H1 (cell line): ENCODE results near the gene PDE9A. TPM values are rescaled to one million over a fixed set of nuclear protein-coding genes. Genes with fewer than 3 reads are reported as not detected.

Experiments used
- CTCF ChIA-PET: fragments of 300-600 bp; sonication (Branson Sonifier 250); formaldehyde crosslinking; loops from one replicate; lab custom pipeline; 2021; ENCODE audit not compliant: partially characterized antibody; lab: Charles Lee
- POLR2A ChIA-PET: fragments of 300-600 bp; sonication (Branson Sonifier 250); formaldehyde crosslinking; loops from one replicate; lab custom pipeline; 2021; ENCODE audit warnings: inconsistent platforms; ENCODE audit not compliant: partially characterized antibody; lab: Charles Lee
- DNase-seq, 2 experiments: peaks; one replicate each; pipeline versions ENCODE4 v3.0.0 to v3.0.0-alpha.2; 2010 to 2022; ENCODE audit warnings: low spot score in 2 of 2, low read depth in 1 of 2, mixed read lengths in 1 of 2
- FAIRE-seq: peaks from 2 replicates; lab custom pipeline; 2011; peaks lifted over from hg19 to GRCh38; lab: Jason Lieb, UNC
- H2AFZ ChIP-seq: 2 replicates; pipeline ENCODE4 v1.8.1; 2012; ENCODE audit warnings: low read length, inconsistent platforms
- H2AK5ac ChIP-seq: 2 replicates; pipeline ENCODE4 v1.6.1; 2013; ENCODE audit warnings: low read depth, low read length
- H2BK120ac ChIP-seq: replicated peaks from 2 replicates; pipeline ENCODE3; 2013; ENCODE audit warnings: low read depth, low read length, inconsistent platforms
- H2BK12ac ChIP-seq: 2 replicates; pipeline ENCODE4 v1.6.1; 2013; ENCODE audit warnings: low read depth, low read length
- H2BK15ac ChIP-seq: 2 replicates; pipeline ENCODE4 v1.6.1; 2013; ENCODE audit warnings: low read length
- H2BK20ac ChIP-seq: 2 replicates; pipeline ENCODE4 v1.6.1; 2013; ENCODE audit warnings: low read length
- H2BK5ac ChIP-seq: 2 replicates; pipeline ENCODE4 v1.6.1; 2013; ENCODE audit warnings: low read depth, low read length
- H3K14ac ChIP-seq: 2 replicates; pipeline ENCODE4 v1.6.1; 2013; ENCODE audit warnings: inconsistent platforms; ENCODE audit not compliant: insufficient read length
- H3K18ac ChIP-seq: 2 replicates; pipeline ENCODE4 v1.6.1; 2013; ENCODE audit warnings: low read length; ENCODE audit errors: extremely low read depth
- H3K23ac ChIP-seq: 2 replicates; pipeline ENCODE4 v1.6.1; 2013; ENCODE audit warnings: inconsistent platforms; ENCODE audit not compliant: insufficient read length
- H3K23me2 ChIP-seq: 2 replicates; pipeline ENCODE4 v1.6.1; 2013; ENCODE audit warnings: low read depth, low read length
- H3K27ac ChIP-seq: 2 replicates; pipeline ENCODE4 v1.6.1; 2011; ENCODE audit warnings: low read depth, low read length, inconsistent platforms
- H3K27me3 ChIP-seq, 4 experiments: replicated peaks in 1 of 4; 1 replicate in 1 of 4; 2 replicates in 3 of 4; pipeline versions ENCODE4 v1.6.1 to v1.8.1; 2011 to 2013; ENCODE audit warnings: low read length in 3 of 4, mild to moderate bottlenecking in 3 of 4, inconsistent platforms in 2 of 4, mixed read lengths in 2 of 4, moderate library complexity in 1 of 4; ENCODE audit not compliant: control insufficient read depth in 3 of 4, insufficient read depth in 3 of 4; ENCODE audit errors: extremely low read depth in 1 of 4
- H3K36me3 ChIP-seq, 4 experiments: 2 replicates each; pipeline versions ENCODE4 v1.6.1 to v1.8.1; 2011 to 2013; ENCODE audit warnings: mild to moderate bottlenecking in 4 of 4, low read length in 3 of 4, moderate library complexity in 2 of 4, control low read depth in 1 of 4, inconsistent platforms in 1 of 4; ENCODE audit not compliant: insufficient read depth in 4 of 4, control insufficient read depth in 2 of 4
- H3K4ac ChIP-seq: replicated peaks from 2 replicates; pipeline ENCODE3; 2013; ENCODE audit warnings: low read length, low read depth, mixed read lengths, inconsistent platforms; ENCODE audit not compliant: insufficient read length
- H3K4me1 ChIP-seq, 4 experiments: replicated peaks in 1 of 4; 1 replicate in 1 of 4; 2 replicates in 3 of 4; pipeline versions ENCODE4 v1.6.1 to v1.8.1; 2011 to 2013; ENCODE audit warnings: low read length in 3 of 4, inconsistent platforms in 2 of 4, mixed read lengths in 1 of 4; ENCODE audit not compliant: insufficient read depth in 4 of 4, control insufficient read depth in 3 of 4
- H3K4me2 ChIP-seq, 2 experiments: 2 replicates each; pipeline versions ENCODE4 v1.6.1 to v1.8.1; 2011 to 2013; ENCODE audit warnings: low read depth in 2 of 2, low read length in 2 of 2, control low read depth in 1 of 2, inconsistent platforms in 1 of 2, mild to moderate bottlenecking in 1 of 2; ENCODE audit not compliant: insufficient read depth in 1 of 2
- H3K4me3 ChIP-seq, 4 experiments: fragments of 200-600, 300-600 bp in 1 of 4; sonication (generic), shearing (Covaris generic), sonication (Bioruptor Twin) in 1 of 4; 2 replicates each; pipeline versions ENCODE4 v1.5.1 to v1.8.1; 2011 to 2016; ENCODE audit warnings: low read length in 4 of 4, low read depth in 3 of 4, control low read depth in 2 of 4, inconsistent platforms in 2 of 4, mild to moderate bottlenecking in 2 of 4, mixed read lengths in 1 of 4, moderate library complexity in 1 of 4; ENCODE audit not compliant: insufficient read depth in 2 of 4; ENCODE audit errors: extremely low read depth in 1 of 4
- H3K56ac ChIP-seq: replicated peaks from 2 replicates; pipeline ENCODE3; 2013; ENCODE audit warnings: low read depth, mild to moderate bottlenecking, mixed read lengths, low read length, inconsistent platforms; ENCODE audit not compliant: insufficient read length
- H3K79me1 ChIP-seq: 2 replicates; pipeline ENCODE4 v1.6.1; 2013; ENCODE audit warnings: low read depth, low read length, control low read depth
- H3K79me2 ChIP-seq, 2 experiments: 2 replicates each; pipeline versions ENCODE4 v1.6.1 to v1.8.1; 2012 to 2013; ENCODE audit warnings: low read length in 2 of 2, mild to moderate bottlenecking in 2 of 2, inconsistent platforms in 1 of 2; ENCODE audit not compliant: insufficient read depth in 2 of 2, control insufficient read depth in 1 of 2
- H3K9ac ChIP-seq, 4 experiments: replicated peaks in 1 of 4; 1 replicate in 1 of 4; 2 replicates in 3 of 4; pipeline versions ENCODE4 v1.6.1 to v1.8.1; 2011 to 2013; ENCODE audit warnings: low read depth in 3 of 4, low read length in 3 of 4, control low read depth in 2 of 4, mild to moderate bottlenecking in 2 of 4, moderate library complexity in 2 of 4, inconsistent platforms in 1 of 4; ENCODE audit errors: extremely low read depth in 1 of 4
- H3K9me3 ChIP-seq, 2 experiments: 2 replicates each; pipeline versions ENCODE4 v1.6.1 to v1.8.1; 2012 to 2013; ENCODE audit warnings: mild to moderate bottlenecking in 2 of 2, moderate library complexity in 2 of 2, control low read depth in 1 of 2, inconsistent platforms in 1 of 2, low read depth in 1 of 2, low read length in 1 of 2, mixed read lengths in 1 of 2; ENCODE audit not compliant: insufficient read depth in 2 of 2
- H4K20me1 ChIP-seq, 2 experiments: replicated peaks in 1 of 2; 2 replicates each; pipeline versions ENCODE3 to v1.8.1; 2011 to 2013; ENCODE audit warnings: inconsistent platforms in 2 of 2, low read length in 2 of 2, mild to moderate bottlenecking in 1 of 2; ENCODE audit not compliant: insufficient read depth in 2 of 2, control insufficient read depth in 1 of 2
- H4K5ac ChIP-seq: 2 replicates; pipeline ENCODE4 v1.6.1; 2013; ENCODE audit warnings: low read length, low read depth, mixed read lengths, inconsistent platforms; ENCODE audit not compliant: insufficient read length
- H4K8ac ChIP-seq: 2 replicates; pipeline ENCODE4 v1.8.0; 2013; ENCODE audit warnings: mild to moderate bottlenecking, moderate library complexity, low read length, inconsistent platforms; ENCODE audit not compliant: insufficient read depth; ENCODE audit errors: extremely low read depth
- H4K91ac ChIP-seq: replicated peaks from 2 replicates; pipeline ENCODE3; 2013; ENCODE audit warnings: low read length, mixed read lengths, inconsistent platforms; ENCODE audit not compliant: insufficient read length
- ASH2L ChIP-seq: fragments of 200-600, 300-600 bp; sonication (generic); IDR thresholded peaks from one replicate; pipeline ENCODE4 v1.7.1; 2017; ENCODE audit warnings: low read length
- EP300 ChIP-seq, 2 experiments: IDR thresholded peaks; 1 replicate in 1 of 2; 2 replicates in 1 of 2; pipeline ENCODE4 v1.6.1; 2011 to 2012; ENCODE audit warnings: low read depth in 2 of 2, low read length in 2 of 2, mild to moderate bottlenecking in 2 of 2, borderline replicate concordance in 1 of 2, inconsistent platforms in 1 of 2, moderate library complexity in 1 of 2
- PHF8 ChIP-seq: fragments of 200-600 bp; sonication (generic); conservative IDR thresholded peaks from 2 replicates; pipeline ENCODE4 v1.7.1; 2012; ENCODE audit warnings: low read depth, mild to moderate bottlenecking, inconsistent platforms, low read length, moderate library complexity
- RFX5 ChIP-seq: IDR thresholded peaks from 2 replicates; pipeline ENCODE4 v1.6.1; 2011; ENCODE audit warnings: low read depth, low read length, improper control_type of control experiment, borderline replicate concordance
- SIRT6 ChIP-seq: IDR thresholded peaks from one replicate; pipeline ENCODE4 v1.7.1; 2012; ENCODE audit warnings: low read length, inconsistent platforms
- TAF1 ChIP-seq: IDR thresholded peaks from 2 replicates; pipeline ENCODE4 v1.6.1; 2011; ENCODE audit warnings: mild to moderate bottlenecking, low read depth, low read length
- WGBS, 2 experiments: shearing (Covaris generic) in 1 of 2; methylation state at CpG; one replicate each; pipeline versions ENCODE4 v1.1.6 to v1.1.7; 2013 to 2015; ENCODE audit warnings: low lambda C conversion rate in 2 of 2, mixed read lengths in 2 of 2, inconsistent platforms in 1 of 2, low coverage in 1 of 2, missing lambda C conversion rate in 1 of 2; ENCODE audit not compliant: insufficient replicate concordance in 2 of 2, insufficient coverage in 1 of 2, insufficient read length in 1 of 2; ENCODE audit errors: extremely low coverage in 1 of 2, missing lambda C conversion rate in 1 of 2; 5-methylcytosine and 5-hydroxymethylcytosine counted together
- polyA plus RNA-seq, 7 experiments: library from polyadenylated mRNA; depleted of rRNA in 3 of 7; stranded (reverse) in 5 of 7; unstranded in 2 of 7; fragments of >200 nt in 5 of 7; fragments of 200-250 nt in 2 of 7; gene quantifications; 1 replicate in 5 of 7; 2 replicates in 1 of 7; 4 replicates in 1 of 7; pipeline versions ENCODE4 v1.2.1 to v1.2.3, GENCODE V29; 2011 to 2013; ENCODE audit warnings: missing spikeins in 2 of 7, mixed read lengths in 2 of 7
- total RNA-seq: library from RNA; stranded (reverse); fragmentation: NEBNext Ultra II Directional; extraction: Animal tissue kit (Norgen Biotek cat#: 25700); gene quantifications from 2 replicates; pipeline ENCODE4 v1.2.1, GENCODE V29; 2021

Gene PDE9A
- total and polyA plus RNA-seq, 2 of the 8 experiments (the other 6 are each of a cell fraction or from before 2014, with no cell fraction given) = 39.2 to 45.9 TPM

- CTCF ChIA-PET = interaction anchor here (0.6 to 0.8 kb wide), 2 partner anchors 171 to 1144 kb away, joined by 3 to 4 read pairs; no protein-coding TSS in a partner anchor
Observed at GRCh38 chr21:42763581-42764442, 110.4 kb downstream of the PDE9A start.

More at GRCh38 chr21:42763581-42764442, 110.4 kb downstream of the PDE9A start:
- FAIRE-seq (no peak), DNase-seq (no peak)
- Histone ChIP-seq H3K14ac (no peak overlapping the region), H3K4me1 (no peaks in the 10 kb centered on the region), H3K4me2 (no peak overlapping the region), H2AK5ac (no peak overlapping the region), H3K9me3 (no peaks in the 10 kb centered on the region), H3K18ac (no peak overlapping the region), H3K4ac (no peak overlapping the region), H2BK15ac (no peak overlapping the region), H4K91ac (no peak overlapping the region), H3K36me3 (peaks cover 22 to 47% (median 39%) of the 10 kb centered on the region in 4 experiments; a peak in 7 of 8 replicates), H3K9ac (no peak overlapping the region), H2BK120ac (no peak overlapping the region), H3K79me2 (no peaks in the 10 kb centered on the region), H4K5ac (no peak overlapping the region), H3K56ac (no peak overlapping the region), H4K8ac (no peak overlapping the region), H2BK5ac (no peak overlapping the region), H4K20me1 (peaks cover 0 to 7% of the 10 kb centered on the region in 2 experiments), H3K4me3 (no peak overlapping the region), H2AFZ (no peak overlapping the region), H3K79me1 (no peaks in the 10 kb centered on the region), H3K27me3 (no peaks in the 10 kb centered on the region), H3K23ac (no peak overlapping the region), H2BK20ac (no peak overlapping the region), H3K27ac (no peak overlapping the region), H3K23me2 (peaks cover 10% of the 10 kb centered on the region; the same call in 1 of the 2 replicates), H2BK12ac (no peak overlapping the region)
- POLR2A ChIA-PET = interaction anchor here (1.2 kb wide), 1 partner anchor 171 kb away, joined by 3 read pairs; no protein-coding TSS in a partner anchor
- 95% methylated on average over 25 of the region's 25 CpGs; no CpG with 5 or more reads in 1 of the 2 experiments for WGBS, 2 experiments
- TF ChIP-seq EP300 (IDR thresholded peaks at IDR 0.05; ENCODE audit: borderline replicate concordance in 1 of 2, low read depth in 2 of 2, low read length in 2 of 2) = no peak
- TF ChIP-seq PHF8 = no peak
- no peak for TF ChIP-seq SIRT6
- TF ChIP-seq RFX5 = no peak
- TF ChIP-seq ASH2L = no peak
- TF ChIP-seq TAF1 = no peak
